Sigmoid colon (tissue), 4 donors: ENCODE measurements around the gene FAM168A.

Source experiments
- POLR2AphosphoS5 ChIP-seq, 4 donors: sonication (generic); formaldehyde crosslinking; IDR thresholded peaks; one replicate each; pipeline ENCODE4 v1.6.1; 2017; ENCODE audit warnings: antibody characterized with exemption in 4 of 4
- TF ChIP-seq, protein P1 (sequence below), 4 experiments: fragments of 450-650 bp in 3 of 4; fragments of 200-600 bp in 1 of 4; IDR thresholded peaks; one replicate each; pipeline ENCODE4 v1.5.1; 2016 to 2019; ENCODE audit warnings: antibody characterized with exemption in 4 of 4, mild to moderate bottlenecking in 3 of 4, moderate library complexity in 2 of 4

DNA sequence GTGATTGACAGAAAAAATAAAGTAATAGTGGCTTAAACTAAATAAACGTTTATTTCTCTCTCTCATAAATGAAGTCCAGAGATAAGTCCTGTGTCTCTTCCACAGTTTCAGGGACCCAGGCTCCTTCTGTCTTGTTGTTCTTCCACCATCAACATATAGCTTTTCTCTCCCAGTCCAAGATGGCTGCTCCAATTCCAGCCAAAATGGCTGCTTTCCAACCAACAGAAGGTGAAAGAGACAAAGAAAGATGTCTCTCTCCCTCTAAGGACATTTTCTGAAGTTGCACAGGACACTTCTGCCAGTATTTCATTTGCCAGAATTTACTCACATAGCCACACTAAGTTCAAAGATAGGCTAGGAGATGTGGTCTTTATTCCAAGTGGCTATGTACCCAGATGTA, 39.1 kb upstream of the FAM168A start:
- no peak for TF ChIP-seq POLR2AphosphoS5 (IDR thresholded peaks at IDR 0.05)
- TF ChIP-seq, protein P1, sequence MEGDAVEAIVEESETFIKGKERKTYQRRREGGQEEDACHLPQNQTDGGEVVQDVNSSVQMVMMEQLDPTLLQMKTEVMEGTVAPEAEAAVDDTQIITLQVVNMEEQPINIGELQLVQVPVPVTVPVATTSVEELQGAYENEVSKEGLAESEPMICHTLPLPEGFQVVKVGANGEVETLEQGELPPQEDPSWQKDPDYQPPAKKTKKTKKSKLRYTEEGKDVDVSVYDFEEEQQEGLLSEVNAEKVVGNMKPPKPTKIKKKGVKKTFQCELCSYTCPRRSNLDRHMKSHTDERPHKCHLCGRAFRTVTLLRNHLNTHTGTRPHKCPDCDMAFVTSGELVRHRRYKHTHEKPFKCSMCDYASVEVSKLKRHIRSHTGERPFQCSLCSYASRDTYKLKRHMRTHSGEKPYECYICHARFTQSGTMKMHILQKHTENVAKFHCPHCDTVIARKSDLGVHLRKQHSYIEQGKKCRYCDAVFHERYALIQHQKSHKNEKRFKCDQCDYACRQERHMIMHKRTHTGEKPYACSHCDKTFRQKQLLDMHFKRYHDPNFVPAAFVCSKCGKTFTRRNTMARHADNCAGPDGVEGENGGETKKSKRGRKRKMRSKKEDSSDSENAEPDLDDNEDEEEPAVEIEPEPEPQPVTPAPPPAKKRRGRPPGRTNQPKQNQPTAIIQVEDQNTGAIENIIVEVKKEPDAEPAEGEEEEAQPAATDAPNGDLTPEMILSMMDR (IDR thresholded peaks at IDR 0.05): no peak
